Uterus (tissue), 2 donors: Measurements from ENCODE around the gene KRT85.

Experiments
- POLR2A ChIP-seq, 2 donors: fragments of 450-650 bp; IDR thresholded peaks; one replicate each; pipeline ENCODE4 v1.6.1; 2016; ENCODE audit warnings: antibody characterized with exemption in 2 of 2, mild to moderate bottlenecking in 1 of 2, moderate library complexity in 1 of 2
- TF ChIP-seq, protein P1 (sequence below), 4 experiments: fragments of 200-600 bp in 2 of 4; fragments of 450-650 bp in 2 of 4; sonication (generic) in 2 of 4; IDR thresholded peaks; one replicate each; pipeline ENCODE4 v1.5.1; 2016 to 2019; ENCODE audit warnings: antibody characterized with exemption in 4 of 4, mild to moderate bottlenecking in 2 of 4, moderate library complexity in 1 of 4

DNA sequence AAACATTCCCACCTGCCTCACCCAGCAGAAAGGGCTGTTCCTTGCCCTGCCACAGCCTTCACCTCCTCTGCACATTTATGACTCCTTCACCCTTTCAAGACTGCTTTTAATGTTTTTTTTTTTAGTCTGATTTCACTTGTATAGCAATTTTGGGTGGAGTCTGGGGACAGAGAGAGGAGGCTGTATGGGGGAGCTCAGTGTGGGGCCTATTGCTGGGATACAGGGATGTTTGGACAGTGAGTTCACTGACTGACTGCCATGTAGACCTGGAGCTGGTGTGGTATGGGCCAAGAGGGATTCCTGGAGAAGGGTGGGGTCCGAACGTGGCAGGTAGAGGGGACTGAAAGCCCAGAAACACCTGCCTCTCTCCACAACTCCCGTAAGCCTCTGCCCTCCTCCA is 1.9 kb upstream of the KRT85 start:
- TF ChIP-seq, protein P1, sequence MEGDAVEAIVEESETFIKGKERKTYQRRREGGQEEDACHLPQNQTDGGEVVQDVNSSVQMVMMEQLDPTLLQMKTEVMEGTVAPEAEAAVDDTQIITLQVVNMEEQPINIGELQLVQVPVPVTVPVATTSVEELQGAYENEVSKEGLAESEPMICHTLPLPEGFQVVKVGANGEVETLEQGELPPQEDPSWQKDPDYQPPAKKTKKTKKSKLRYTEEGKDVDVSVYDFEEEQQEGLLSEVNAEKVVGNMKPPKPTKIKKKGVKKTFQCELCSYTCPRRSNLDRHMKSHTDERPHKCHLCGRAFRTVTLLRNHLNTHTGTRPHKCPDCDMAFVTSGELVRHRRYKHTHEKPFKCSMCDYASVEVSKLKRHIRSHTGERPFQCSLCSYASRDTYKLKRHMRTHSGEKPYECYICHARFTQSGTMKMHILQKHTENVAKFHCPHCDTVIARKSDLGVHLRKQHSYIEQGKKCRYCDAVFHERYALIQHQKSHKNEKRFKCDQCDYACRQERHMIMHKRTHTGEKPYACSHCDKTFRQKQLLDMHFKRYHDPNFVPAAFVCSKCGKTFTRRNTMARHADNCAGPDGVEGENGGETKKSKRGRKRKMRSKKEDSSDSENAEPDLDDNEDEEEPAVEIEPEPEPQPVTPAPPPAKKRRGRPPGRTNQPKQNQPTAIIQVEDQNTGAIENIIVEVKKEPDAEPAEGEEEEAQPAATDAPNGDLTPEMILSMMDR (IDR thresholded peaks at IDR 0.05): no peak
- TF ChIP-seq POLR2A (IDR thresholded peaks at IDR 0.05): no peak
